LNCaP clone FGC (cell line): Measurements from ENCODE around the gene ABI2.

Experiments
- DNase-seq: peaks from one replicate; pipeline ENCODE4 v3.0.0-alpha.2; 2011; ENCODE audit warnings: low read depth
- H3K4me3 ChIP-seq: 2 replicates; pipeline ENCODE4 v1.5.1; 2011; ENCODE audit warnings: mild to moderate bottlenecking, low read depth, low read length, control low read depth
- TF ChIP-seq, protein P1 (sequence below): IDR thresholded peaks from 2 replicates; pipeline ENCODE4 v1.5.1; 2012; ENCODE audit warnings: mild to moderate bottlenecking; ENCODE audit not compliant: control insufficient read depth, insufficient read depth; ENCODE audit errors: extremely low read depth

Gene ABI2

DNA sequence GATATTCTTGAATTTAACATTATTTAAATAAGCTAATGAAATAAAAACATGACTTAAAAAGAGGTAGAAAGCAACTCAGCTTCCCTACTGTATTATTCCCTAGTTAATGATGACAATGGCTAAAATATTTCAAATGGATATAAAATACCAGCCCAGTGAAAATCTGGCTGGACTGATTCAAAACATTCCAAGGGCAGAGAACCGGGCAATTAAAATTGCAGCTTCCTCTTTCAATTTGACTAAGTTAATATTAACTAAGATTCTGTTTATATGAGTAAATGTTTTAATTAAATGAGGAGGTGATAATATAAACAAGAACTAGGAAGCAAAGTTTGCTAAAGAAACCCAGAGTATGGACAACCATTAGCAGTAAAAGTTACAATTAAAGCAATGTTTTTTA is 141.4 kb downstream of the ABI2 start:
- DNase-seq, result no peak
- H3K4me3 ChIP-seq, result no peak overlapping the region
- TF ChIP-seq, protein P1, sequence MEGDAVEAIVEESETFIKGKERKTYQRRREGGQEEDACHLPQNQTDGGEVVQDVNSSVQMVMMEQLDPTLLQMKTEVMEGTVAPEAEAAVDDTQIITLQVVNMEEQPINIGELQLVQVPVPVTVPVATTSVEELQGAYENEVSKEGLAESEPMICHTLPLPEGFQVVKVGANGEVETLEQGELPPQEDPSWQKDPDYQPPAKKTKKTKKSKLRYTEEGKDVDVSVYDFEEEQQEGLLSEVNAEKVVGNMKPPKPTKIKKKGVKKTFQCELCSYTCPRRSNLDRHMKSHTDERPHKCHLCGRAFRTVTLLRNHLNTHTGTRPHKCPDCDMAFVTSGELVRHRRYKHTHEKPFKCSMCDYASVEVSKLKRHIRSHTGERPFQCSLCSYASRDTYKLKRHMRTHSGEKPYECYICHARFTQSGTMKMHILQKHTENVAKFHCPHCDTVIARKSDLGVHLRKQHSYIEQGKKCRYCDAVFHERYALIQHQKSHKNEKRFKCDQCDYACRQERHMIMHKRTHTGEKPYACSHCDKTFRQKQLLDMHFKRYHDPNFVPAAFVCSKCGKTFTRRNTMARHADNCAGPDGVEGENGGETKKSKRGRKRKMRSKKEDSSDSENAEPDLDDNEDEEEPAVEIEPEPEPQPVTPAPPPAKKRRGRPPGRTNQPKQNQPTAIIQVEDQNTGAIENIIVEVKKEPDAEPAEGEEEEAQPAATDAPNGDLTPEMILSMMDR, result no peak

DNA sequence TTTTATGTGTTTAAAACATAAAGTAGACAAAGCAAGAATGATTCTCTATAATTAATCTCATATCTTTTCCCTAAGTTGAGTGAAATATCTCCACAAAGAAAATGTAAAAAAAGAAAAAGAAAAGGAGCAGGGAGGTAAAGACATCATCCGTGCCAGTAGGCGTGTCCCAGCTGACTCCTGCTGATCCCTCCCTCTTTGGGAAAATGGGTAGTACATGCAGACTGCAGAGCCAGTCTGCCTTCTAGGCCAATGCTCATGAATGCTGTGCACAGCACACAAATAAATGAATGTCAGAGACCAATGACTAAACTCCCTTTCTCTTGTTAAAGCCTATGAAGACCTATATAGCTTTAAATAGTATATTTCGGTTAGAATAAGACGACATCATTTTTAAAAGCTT is 142.2 kb downstream of the ABI2 start:
- DNase-seq, result no peak
- H3K4me3 ChIP-seq, result no peak overlapping the region
- TF ChIP-seq, protein P1, result no peak

DNA sequence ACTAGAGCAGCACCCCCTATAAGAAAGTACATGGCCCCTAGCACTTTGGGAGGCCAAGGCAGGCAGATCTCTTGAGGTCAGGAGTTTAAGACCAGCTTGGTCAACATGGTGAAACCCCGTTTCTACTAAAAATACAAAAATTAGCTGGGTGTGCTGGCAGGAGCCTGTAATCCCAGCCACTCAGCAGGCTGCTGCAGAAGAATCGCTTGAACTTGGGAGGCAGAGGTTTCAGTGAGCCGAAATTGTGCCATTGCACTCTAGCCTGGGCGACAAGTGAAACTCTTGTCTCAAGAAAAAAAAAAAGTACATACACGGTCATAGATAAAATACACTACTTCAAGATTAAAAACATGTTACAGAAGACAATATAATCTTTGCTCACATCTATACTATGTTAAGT is 143.1 kb downstream of the ABI2 start:
- DNase-seq, result no peak
- TF ChIP-seq, protein P1, result no peak
- H3K4me3 ChIP-seq, result no peak overlapping the region

DNA sequence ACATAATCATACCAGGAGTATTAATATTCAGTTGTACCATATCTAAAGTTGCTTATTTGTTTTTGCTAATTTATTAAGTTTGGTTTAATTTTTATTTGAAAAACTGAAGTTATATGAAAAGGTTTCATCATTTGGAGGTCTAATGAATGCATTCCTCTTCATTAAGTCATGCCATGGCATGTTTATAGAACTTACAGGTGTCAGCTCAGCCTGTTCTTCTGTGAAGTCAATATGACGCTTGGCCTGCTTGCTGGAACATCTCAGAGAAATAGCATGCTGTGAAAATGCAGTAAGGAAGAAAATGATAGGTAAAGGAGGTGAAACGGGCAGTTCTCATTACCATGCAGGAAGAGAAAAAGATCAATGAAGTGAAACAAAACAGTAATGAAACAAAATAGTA is 148.7 kb downstream of the ABI2 start:
- no peak overlapping the region for H3K4me3 ChIP-seq
- TF ChIP-seq, protein P1, result no peak
- no peak for DNase-seq

DNA sequence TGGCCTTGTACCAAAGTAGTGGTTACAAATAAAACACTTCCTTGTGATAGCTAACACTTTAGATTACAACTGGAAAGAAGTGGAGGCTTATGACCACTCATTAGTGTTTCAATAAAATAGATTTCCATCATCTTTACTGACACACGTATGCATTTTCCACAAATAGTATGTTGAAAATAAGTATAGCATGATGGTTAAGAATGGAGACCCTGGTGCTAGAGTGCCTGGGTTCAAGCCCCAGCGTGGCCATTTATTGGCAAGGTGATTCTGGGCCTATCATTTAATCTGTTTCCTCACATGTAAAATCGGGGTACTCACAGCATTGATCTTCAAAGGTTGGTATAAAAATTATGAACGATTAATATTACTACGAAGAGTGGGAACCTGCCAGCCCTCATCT is 152.4 kb downstream of the ABI2 start:
- no peak for DNase-seq
- TF ChIP-seq, protein P1, result no peak
- no peak overlapping the region for H3K4me3 ChIP-seq

DNA sequence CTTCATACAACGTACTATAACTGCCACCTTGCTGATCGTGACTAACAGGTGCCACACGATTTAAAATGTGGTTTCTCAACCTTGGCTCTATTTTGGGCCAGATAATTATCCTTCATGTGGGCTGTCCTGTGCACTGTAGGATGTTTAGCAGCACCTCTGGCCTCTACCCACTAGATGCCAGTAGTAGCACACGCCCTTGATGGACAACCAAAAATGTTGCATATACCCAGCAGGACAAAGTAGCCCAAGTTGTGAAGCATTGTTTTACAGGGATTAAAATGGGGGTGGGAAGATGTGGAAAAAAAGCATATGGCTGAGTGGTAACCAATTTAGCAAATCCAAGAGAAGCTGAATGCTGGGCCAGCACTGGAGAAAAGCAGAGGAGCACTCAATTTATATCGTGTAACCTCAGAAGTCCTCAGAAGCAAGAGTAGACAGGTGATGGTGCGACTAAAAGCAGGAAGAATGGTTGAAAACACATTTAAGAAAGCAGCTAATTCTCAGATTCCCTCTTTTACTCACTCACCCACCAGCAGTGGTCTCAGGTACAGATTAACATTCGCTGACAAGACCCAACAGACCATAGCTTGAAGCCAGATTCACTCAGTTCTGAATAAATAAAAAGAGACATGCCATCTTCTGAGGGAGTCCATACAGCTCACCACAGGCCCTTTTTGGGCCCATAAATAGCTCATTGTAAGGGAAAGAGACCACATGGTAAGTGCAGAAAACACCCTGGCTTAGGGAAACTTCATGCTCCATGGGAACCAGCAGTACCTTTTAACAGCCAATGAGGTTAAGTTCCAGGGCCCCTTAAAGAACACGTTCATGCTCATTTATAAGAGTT is 156.3 kb downstream of the ABI2 start:
- H3K4me3 ChIP-seq, result no peak overlapping the region
- DNase-seq, result no peak
- TF ChIP-seq, protein P1, result peak; percentile 93

DNA sequence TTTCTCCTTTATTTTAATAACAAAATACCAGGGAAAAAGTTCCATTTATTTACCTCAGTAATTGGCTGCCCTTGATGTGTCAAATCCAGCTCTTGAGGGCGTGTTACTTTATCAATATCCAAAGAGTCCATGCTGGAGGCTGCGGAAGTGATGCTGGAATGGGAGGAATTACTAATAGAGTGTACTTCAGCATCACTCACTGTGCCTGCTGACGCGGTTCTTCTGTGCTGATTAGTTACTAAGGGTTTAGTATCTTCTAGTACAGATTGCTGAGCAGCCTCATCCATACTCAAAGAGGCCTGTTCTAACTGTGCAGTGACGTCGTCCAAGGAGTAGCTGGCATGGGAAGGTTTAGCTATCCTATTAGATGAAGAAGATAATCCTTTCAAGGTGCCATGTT is 161.3 kb downstream of the ABI2 start:
- TF ChIP-seq, protein P1, result no peak
- no peak for DNase-seq
- no peak overlapping the region for H3K4me3 ChIP-seq
